SH-SY5Y (cell line): Measurements from ENCODE around the gene SCNN1B.

ENCODE experiments used
- GATA2 ChIP-seq: IDR thresholded peaks from 2 replicates; pipeline ENCODE4 v1.6.1; 2011; ENCODE audit warnings: mild to moderate bottlenecking, low read depth, low read length
- GATA3 ChIP-seq: IDR thresholded peaks from 2 replicates; pipeline ENCODE4 v1.6.1; 2011; ENCODE audit warnings: low read depth, mild to moderate bottlenecking, low read length, moderate library complexity

The SCNN1B gene

GRCh38 chr16:23387666-23388065 is 85.6 kb downstream of the SCNN1B start:
- TF ChIP-seq GATA3 (no peak), GATA2 (no peak)

GRCh38 chr16:23388786-23389185 is 86.7 kb downstream of the SCNN1B start:
- TF ChIP-seq GATA2 (no peak), GATA3 (no peak)

- TF ChIP-seq GATA3 (no peak), GATA2 (no peak)
These were observed 87.1 kb downstream of the SCNN1B start for GRCh38 chr16:23389201-23389600.

GRCh38 chr16:23391381-23392222 is 89.5 kb downstream of the SCNN1B start:
- TF ChIP-seq GATA2 = no peak
- no peak for TF ChIP-seq GATA3

- TF ChIP-seq GATA3 (no peak), GATA2 (no peak)
These were observed 90.1 kb downstream of the SCNN1B start for GRCh38 chr16:23392223-23392600.

DNA sequence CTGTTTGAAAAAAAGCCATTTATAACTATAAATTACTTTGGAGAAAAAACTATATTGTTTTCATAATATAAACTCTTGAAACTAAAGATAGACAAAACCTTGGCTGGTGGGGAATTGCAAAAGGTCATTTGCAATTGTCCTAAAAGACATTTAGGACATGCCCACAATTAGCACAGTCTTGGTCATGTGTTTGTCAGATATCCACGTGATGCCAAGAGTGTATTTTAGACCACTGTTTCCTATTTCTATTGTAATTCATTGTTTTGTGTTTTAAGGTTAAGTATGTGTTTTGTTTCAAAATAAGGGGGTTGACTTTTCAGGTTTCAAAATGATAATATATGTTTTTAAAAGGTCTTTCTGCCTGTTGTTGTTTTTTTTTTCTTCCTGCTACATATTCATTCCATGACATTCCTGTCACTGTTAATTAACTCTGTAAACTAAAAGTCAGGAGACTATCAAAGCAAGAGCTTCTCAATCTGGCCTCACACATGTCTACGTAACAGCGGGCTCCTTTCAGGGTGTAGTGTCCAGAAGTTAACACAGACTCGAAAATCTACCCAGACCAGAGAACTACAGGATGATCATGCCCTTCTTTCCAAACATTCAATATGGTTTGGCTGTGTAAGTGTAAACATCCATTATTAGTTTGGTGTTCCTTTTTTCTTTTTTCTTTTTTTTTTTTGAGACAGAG is 92.2 kb downstream of the SCNN1B start:
- TF ChIP-seq GATA2 = no peak
- TF ChIP-seq GATA3 = no peak

- no peak for TF ChIP-seq GATA3
- TF ChIP-seq GATA2 = no peak
These were observed 93.6 kb downstream of the SCNN1B start for GRCh38 chr16:23395732-23396131.

DNA sequence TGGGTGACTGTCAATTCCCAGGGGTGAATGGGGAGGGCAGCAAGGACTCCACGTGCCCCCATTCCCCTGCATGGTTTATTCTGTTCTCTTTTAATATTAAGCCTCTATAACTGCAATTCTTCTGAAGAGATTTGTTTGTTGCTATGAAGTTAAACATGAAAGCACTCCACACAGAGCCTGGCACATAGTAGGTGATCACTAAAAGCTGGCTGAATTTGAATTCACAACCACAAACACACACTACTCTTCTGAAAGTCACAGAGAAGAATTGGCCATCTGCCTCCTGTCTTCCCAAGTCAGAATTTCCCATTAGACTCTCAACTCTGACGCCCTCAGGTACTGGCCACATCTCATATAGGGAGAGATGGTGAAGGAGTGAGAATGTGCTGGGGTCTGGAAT is 95.4 kb downstream of the SCNN1B start:
- TF ChIP-seq GATA3 (no peak), GATA2 (no peak)

GRCh38 chr16:23398987-23399805 is 97.1 kb downstream of the SCNN1B start:
- TF ChIP-seq GATA3 (no peak), GATA2 (no peak)

GRCh38 chr16:23401139-23401538 is 99.0 kb downstream of the SCNN1B start:
- TF ChIP-seq GATA2 (no peak), GATA3 (no peak)

DNA sequence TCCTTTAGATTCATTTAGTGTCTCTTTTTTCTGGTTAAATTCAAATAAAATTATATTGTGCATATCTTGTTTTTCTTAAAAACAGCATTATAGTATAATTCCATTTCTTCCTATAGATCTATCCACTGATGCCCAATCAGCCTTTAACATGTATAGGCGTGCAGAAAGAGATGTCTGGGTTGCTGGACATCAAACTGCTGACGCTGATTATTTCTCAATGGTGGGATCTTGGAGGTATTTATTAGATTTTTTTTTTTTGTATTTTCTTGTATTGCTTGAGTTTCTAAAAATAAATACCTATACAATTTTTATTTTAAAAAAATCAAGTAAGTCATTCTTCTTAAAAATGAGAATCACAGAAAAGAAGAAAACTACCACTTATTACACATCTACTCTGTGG is 100.0 kb downstream of the SCNN1B start:
- TF ChIP-seq GATA2 (no peak), GATA3 (no peak)

DNA sequence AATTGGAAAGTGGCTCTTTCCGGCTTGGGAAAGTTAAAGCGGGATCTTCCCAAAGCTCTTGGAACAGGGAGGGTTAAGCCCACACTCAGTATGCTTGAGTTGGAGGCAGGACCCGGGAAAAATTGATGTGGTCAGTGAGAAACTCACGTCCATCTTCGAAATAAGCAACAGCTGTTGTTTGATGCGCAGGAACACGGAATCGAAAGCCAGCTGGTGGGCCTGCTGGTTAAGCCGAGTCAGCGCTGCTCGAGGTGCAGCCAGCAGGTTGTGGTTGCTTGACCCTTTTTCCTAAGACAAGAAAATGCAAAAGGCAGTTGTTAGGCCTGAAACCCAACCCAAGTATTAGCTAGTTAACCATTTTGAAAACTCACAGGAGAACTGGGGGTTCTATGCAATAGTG is 101.4 kb downstream of the SCNN1B start:
- TF ChIP-seq GATA2 = no peak

- TF ChIP-seq GATA3 (no peak), GATA2 (no peak)
These were observed 103.9 kb downstream of the SCNN1B start for GRCh38 chr16:23406024-23406423.

GRCh38 chr16:23406546-23407240 is 104.6 kb downstream of the SCNN1B start:
- no peak for TF ChIP-seq GATA2
- no peak for TF ChIP-seq GATA3
